A549 treated with AZD9567 at 1 μM for 4 hours (cell line): Measurements from ENCODE around the gene ZMYND11. TPM values are rescaled to one million over a fixed set of nuclear protein-coding genes. Genes with fewer than 3 reads are reported as not detected.

Source experiments
- total RNA-seq: library from RNA; stranded (reverse); fragments of 200-300 nt; extraction: Qiagen RNA extraction; gene quantifications from 5 replicates; pipeline ENCODE4 v1.2.3, GENCODE V29; 2022; ENCODE audit not compliant: insufficient read depth

The ZMYND11 gene
- total RNA-seq: 36.5 to 48.0 TPM (median 44.6 TPM) in 5 replicates

DNA sequence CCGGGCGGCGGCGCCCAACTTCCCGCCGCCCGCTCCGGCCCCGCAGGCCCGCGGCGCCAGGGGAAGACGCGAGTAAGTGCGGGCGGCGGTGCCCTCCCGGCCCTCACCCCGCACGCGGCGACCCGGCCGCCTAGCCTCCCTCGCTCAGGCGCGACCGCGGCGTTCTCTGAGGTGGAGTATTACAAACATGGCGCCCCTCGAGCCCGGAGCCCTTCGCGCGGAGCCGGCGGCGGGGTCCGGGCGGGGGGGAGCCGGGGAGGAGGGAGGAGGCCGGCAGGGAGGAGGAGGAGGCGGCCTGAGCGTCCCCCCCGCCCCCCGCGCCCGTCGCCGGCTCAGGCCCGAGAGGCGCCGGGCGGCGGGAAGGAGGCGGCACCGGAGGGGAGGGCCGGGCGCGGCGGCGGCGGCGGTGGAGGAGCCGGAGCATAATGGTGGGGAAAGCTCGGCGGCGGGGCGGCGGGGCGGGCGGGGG, at the start of gene ZMYND11:
Gene ZMYND11 (plus strand): TSS at position 324 of the 469 bp plus-strand sequence. CDS start 44,558 bp downstream, outside the sequence.

Other genes with a start within 250 kb of the ZMYND11 start
- gene TUBB8, start 86.2 kb upstream of the ZMYND11 start, total RNA-seq: 0.08 to 0.10 TPM in 2 of 5 replicates, not detected in the others